Lower lobe of right lung (tissue), 2 donors: ENCODE results near the gene NXN. TPM values are rescaled to one million over a fixed set of nuclear protein-coding genes. Genes with fewer than 3 reads are reported as not detected.
A peak's percentile ranks its signal among the peaks of the same experiment; 100 is the strongest.
"Not testable (repeated sequence)": the region's sequence is repeated elsewhere in the genome, so short reads cannot be mapped to it uniquely, and the experiment has no call there.

Experiments
- ATAC-seq, 2 donors: fragments of 200-7000 bp; cut with Tn5 transposase; one replicate each; pipeline ENCODE4 v1.9.1; 2020 to 2022; ENCODE audit warnings: mild to moderate bottlenecking in 2 of 2, moderate library complexity in 2 of 2
- DNase-seq: peaks from one replicate; pipeline ENCODE4 v3.0.0-alpha.2; 2020
- H3K27ac ChIP-seq: fragments of 200-600 bp; one replicate; pipeline ENCODE4 v1.8.0; 2022
- H3K27me3 ChIP-seq: fragments of 200-600 bp; one replicate; pipeline ENCODE4 v1.8.0; 2022; ENCODE audit warnings: low read depth
- H3K36me3 ChIP-seq: fragments of 200-600 bp; one replicate; pipeline ENCODE4 v1.8.0; 2022; ENCODE audit warnings: mild to moderate bottlenecking
- H3K4me1 ChIP-seq: fragments of 200-600 bp; one replicate; pipeline ENCODE4 v1.8.0; 2022
- H3K4me3 ChIP-seq: fragments of 200-600 bp; one replicate; pipeline ENCODE4 v1.8.0; 2022; ENCODE audit warnings: mild to moderate bottlenecking
- H3K9me3 ChIP-seq: fragments of 200-600 bp; one replicate; pipeline ENCODE4 v1.8.0; 2022
- CTCF ChIP-seq: fragments of 200-600 bp; IDR thresholded peaks from one replicate; pipeline ENCODE4 v1.8.0; 2022; ENCODE audit warnings: antibody characterized with exemption, mild to moderate bottlenecking
- intact Hi-C: fragments of 100-400 bp; cut with DNase I; formaldehyde crosslinking; loops from one replicate; pipeline ENCODE4 v1.11.0; 2022
- microRNA-seq: library from miRNA; unstranded; fragments of <30 nt; microRNA quantifications from one replicate; pipeline ENCODE4 v1.2.0, GENCODE V29; 2020; ENCODE audit warnings: borderline number of aligned reads
- total RNA-seq: library from RNA; stranded (reverse); fragmentation: NEBNext Ultra II Directional; extraction: Animal tissue kit (Norgen Biotek cat#: 25700); gene quantifications from one replicate; pipeline ENCODE4 v1.2.1, GENCODE V29; 2021
- donor health status: DM: no; HTN: yes; CAD: no; lungs with severe emphysema.

Gene NXN
- total RNA-seq, 1 donor from 2014 or later, result 42.6 TPM

- peak overlapping the region; percentile 83 for H3K27ac ChIP-seq
Measured at GRCh38 chr17:751269-752001, 228.1 kb downstream of the NXN start.

GRCh38 chr17:750431-751037 lies 229.0 kb downstream of the NXN start:
- DNase-seq (no peak), ATAC-seq (no peak)
- H3K4me1 ChIP-seq, result peaks cover 15% of the 10 kb centered on the region
- no peak for TF ChIP-seq CTCF
- peaks cover 28% of the 10 kb centered on the region for H3K36me3 ChIP-seq
- intact Hi-C loops, result no loop called here
- H3K4me3 ChIP-seq, result no peak overlapping the region
- H3K27me3 ChIP-seq, result no peaks in the 10 kb centered on the region
- no peaks in the 10 kb centered on the region for H3K9me3 ChIP-seq
- H3K27ac ChIP-seq, result no peak overlapping the region

More at GRCh38 chr17:751269-752001, 228.1 kb downstream of the NXN start:
- DNase-seq, result peak; percentile 62
- no peak for TF ChIP-seq CTCF
- no peaks in the 10 kb centered on the region for H3K27me3 ChIP-seq
- H3K9me3 ChIP-seq, result no peaks in the 10 kb centered on the region
- H3K36me3 ChIP-seq, result peaks cover 20% of the 10 kb centered on the region
- H3K4me1 ChIP-seq, result peaks cover 15% of the 10 kb centered on the region
- peak overlapping the region; percentile 82 for H3K4me3 ChIP-seq
- intact Hi-C loops, result no loop called here
- ATAC-seq, result peak; percentile 49 to 55

GRCh38 chr17:749359-749758 lies 230.2 kb downstream of the NXN start:
- Histone ChIP-seq H3K4me1 (peaks cover 15% of the 10 kb centered on the region), H3K36me3 (peaks cover 40% of the 10 kb centered on the region)
- H3K9me3 ChIP-seq, ATAC-seq, H3K4me3 ChIP-seq, intact Hi-C loops, DNase-seq, H3K27ac ChIP-seq, H3K27me3 ChIP-seq: not testable (repeated sequence)

Small RNA genes lying within 50 kb of the gene (microRNA-seq; reads per million reads assigned to microRNA genes)
- not detected for gene MIR3183

Other genes with a start within 250 kb of the NXN start
- gene TLCD3A, start 247.2 kb downstream of the NXN start, total RNA-seq, result 8.9 TPM
- 21.5 TPM for gene GEMIN4, start 227.5 kb downstream of the NXN start, total RNA-seq
- gene GLOD4, start 197.5 kb downstream of the NXN start, total RNA-seq, result 63.2 TPM
- 12.3 TPM for gene MRM3, start 197.4 kb downstream of the NXN start, total RNA-seq
- 9.1 TPM for gene TIMM22, start 17.4 kb upstream of the NXN start, total RNA-seq
- 212 TPM for gene ABR, start 200.2 kb upstream of the NXN start, total RNA-seq